Renal cortical epithelial cell (primary cell): ENCODE results near the gene ACAP2. TPM values are rescaled to one million over a fixed set of nuclear protein-coding genes. Genes with fewer than 3 reads are reported as not detected.
"Not testable (repeated sequence)": the region's sequence is repeated elsewhere in the genome, so short reads cannot be mapped to it uniquely, and the experiment has no call there.

ENCODE experiments used
- DNase-seq: peaks from one replicate; pipeline ENCODE4 v3.0.0-alpha.2; 2011; ENCODE audit warnings: low read depth
- total RNA-seq: library from RNA; depleted of rRNA; stranded (reverse); fragments of >200 nt; gene quantifications from 2 replicates; pipeline ENCODE4 v1.2.3, GENCODE V29; 2014

Gene ACAP2
- total RNA-seq, 1 donor from 2014 or later, result 45.6 TPM

DNA sequence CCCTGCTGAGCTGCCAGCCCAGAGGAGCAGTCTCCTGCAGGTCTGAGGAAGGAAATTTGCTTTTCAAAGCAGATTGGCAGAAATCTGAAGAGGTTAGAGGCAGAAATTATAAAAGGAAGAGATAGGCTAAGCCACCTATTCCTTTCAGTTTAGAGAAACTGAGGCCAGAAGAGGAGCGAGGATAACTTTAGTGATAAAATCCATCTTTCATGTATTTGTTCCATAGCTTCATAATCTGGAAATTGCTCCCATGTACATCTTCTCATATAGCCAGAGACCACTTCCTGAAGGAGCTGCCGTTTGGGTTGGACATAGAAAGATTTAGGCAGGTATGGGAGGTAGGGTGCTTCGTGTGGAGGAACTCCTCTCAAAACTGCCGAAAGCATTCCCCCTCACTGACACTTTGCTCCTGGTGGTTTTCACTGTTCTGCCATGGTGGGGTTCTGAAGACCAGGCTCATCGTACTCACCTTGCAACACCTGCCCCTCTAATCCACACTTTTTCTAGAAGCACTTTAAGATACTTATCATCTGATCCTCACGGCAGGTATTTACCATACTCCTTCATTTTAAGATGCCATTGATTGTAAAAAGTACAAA, 670 bp upstream of the ACAP2 start:
- no peak for DNase-seq

DNA sequence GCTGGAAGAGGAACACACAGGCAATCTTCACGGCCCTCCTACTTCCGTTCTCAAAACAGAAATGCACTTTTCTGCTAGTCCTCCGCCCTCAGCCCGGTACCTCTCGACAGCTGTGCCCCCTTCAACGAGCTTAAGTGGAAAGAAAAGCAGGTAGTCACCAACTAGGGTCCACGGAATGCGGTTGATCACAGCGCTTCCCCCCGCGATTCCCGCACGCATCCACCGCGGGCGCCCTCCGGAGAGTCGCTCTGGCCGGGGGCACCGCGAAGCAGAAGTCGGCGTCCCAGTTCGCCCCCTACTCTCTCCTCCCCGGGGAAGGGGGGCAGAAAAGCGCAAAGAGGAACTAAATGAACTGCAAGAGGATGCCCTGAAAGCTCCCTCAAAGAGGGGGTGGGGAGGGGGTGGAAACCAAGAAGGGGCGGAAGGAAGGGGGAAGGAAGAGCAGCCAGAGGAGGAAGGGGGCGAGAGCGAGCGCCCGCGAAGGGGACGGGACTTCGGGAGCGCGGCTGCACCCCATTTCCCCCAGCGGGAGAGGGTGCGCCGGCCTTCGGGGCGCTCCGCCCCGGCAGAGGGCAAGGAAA, 738 bp downstream of the ACAP2 start:
- DNase-seq, result peak; percentile 26

DNA sequence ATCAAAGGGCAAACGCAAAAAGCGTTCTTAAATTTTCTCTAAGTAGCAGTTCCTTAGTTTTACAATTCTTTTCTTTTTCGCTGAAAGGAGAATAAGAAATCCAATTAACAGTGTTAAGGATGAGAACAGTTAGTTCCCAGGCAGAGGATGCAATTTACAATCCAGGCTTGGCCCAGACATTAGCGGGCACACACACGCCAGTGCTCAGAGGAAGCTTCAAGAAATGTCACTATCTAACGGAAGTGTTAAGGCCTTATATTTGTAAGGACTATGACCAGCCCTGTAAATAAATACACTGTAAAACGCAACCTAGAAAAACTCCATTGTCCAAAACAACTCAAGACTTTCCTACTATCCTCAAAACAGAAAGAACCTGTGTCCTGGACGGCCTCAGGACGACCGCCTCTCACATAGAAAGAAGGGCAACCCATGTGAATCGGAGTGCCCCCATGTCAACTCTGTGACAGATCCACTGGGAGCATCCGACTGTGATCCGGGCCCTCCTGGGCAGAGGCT, 1.3 kb downstream of the ACAP2 start:
- peak; percentile 7 for DNase-seq

DNA sequence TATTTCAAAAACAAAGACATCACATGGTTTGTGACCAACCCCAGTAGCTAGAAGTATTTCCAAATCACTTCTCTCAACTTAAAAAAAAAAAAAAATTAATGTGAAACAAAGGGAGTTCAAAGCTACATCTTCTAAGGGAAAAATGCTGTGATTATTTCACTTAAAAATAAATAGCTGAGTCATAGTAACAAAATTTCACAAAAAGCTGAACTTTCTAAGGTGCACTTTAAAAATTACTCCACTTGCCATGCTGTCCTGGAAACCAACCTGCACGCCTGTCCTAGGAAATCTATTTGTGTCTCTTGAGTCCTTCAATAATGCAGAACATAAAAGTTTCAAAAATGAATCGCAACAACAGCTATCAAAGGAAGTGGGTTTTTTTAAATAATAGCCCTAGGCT, 1.8 kb downstream of the ACAP2 start:
- peak; percentile 6 for DNase-seq

DNA sequence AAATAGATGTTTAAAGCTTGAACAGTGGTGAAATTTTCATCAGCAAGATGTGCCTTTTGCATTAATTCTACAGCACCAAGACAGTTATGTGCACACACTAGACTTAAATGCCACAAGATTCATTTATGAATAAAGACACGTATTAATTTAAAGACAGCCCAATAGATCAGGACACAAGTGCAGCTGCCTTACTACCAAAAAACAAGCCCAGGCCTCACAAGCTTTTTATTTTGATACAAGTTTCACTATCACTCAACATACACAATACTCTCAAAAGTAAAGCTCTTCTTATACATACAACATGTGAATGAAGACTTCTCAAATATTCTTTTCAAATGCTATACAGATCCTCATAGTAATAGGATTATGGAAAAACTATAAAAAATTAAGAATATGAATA, 2.4 kb downstream of the ACAP2 start:
- DNase-seq, result no peak

DNA sequence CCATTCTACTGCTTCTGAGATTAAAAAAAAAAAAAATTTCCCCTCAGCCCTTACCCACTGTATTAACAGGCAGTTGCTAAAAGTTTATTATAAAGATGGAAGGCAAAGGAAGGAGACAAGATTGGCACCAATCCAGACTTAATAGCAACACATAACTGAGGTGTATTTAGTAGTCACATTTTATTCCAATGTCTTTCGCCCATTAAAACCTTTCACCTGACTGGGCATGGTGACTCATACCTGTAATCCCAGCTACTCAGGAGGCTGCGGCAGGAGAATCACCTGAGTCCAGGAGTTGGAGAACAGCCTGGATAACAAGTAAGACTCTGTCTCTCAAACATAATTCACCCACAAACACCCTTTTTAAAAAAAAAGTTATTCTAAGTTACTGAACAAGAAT, 4.4 kb downstream of the ACAP2 start:
- peak; percentile 62 for DNase-seq

DNA sequence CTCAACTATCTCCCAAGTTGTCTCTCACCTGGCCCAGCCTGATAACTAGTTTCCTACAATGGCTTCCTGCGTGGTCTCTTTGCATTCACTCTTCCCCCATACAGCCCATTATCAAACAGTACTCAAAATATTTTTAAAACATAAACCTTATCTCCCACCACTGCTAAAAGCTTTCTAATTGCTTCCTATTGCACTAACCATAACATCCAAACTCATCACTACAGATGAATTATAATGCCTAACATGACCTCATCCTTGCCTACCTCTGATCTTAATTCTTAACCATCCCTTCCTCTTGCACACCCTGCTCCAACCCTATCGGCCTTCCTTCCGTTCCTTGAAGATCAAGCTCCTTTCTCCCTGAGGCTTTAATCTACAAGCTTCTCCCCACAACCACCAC, 17.0 kb downstream of the ACAP2 start:
- DNase-seq, result no peak

DNA sequence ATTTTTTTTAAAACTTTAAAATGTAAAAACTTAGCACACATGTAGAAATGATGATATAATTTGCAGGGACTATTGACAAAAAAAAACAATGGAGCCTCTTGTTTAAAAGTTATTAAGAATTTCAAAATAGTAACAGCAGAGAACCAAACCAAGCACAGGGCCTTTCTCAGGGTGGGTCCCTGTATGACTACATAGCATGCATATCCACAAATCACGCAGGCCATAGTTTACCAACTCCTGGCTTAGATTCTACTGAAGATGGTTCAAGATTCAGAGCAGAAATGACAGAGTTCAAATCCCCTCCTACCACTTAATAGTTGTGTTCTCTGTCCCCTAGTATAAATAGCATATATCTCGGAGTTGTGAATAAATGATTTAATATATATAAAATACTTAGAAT, 19.0 kb downstream of the ACAP2 start:
- no peak for DNase-seq

DNA sequence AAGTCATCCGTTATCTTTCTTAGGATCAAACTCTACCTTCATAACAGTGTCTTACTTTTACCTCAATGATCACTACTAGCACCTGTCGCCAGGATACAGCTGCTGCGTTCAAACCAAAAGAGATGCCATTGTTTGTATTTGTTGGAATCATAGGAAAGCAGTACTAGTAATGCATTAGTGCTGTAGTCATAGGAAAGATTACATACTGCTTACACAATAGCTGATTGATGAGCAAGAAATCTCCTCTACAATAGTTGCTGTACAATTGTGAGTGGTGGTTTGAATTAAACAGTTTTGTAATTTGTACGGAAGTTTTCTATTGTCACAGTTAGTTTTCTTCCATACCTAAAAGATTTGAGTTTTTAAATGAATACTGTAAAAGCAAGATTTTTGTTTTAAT, 21.4 kb downstream of the ACAP2 start:
- DNase-seq, result no peak

DNA sequence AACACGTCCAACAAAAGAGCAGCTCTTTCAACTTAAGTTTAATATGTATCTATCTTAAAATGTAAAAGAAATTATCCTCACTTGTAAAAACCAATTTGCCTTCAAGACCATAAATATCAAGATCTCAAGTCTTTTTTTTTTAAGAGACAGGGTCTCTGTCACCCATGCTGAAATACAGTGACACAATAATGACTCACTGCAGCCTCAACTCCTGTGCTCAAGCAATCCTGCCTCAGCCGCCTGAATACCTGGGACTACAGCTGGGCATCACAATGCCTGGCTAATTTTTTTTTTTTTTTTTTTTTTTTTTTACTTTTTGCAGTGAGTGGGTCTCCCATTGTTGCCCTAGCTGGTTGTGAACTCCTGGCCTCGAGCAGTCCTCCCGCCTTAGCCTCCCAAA, 26.0 kb downstream of the ACAP2 start:
- peak; percentile 11 for DNase-seq

DNA sequence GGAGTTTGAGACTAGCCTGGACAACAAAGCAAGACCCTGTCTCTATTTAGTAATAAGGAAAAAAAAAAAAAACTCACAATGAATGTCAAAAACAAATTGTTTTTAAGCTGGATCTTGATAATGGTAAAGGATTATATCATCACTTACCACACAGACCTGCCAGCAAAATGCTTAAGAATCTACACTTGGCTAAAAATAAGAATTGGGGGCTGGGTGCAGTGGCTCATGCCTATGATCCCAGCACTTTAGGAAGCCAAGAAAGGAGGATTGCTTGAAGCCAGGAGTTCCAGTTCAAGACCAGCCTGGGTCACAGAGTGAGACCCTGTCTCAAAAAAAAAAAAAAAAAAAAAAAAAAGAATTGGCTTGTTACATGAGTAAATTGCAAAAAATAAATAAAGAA, 31.0 kb downstream of the ACAP2 start:
- no peak for DNase-seq

DNA sequence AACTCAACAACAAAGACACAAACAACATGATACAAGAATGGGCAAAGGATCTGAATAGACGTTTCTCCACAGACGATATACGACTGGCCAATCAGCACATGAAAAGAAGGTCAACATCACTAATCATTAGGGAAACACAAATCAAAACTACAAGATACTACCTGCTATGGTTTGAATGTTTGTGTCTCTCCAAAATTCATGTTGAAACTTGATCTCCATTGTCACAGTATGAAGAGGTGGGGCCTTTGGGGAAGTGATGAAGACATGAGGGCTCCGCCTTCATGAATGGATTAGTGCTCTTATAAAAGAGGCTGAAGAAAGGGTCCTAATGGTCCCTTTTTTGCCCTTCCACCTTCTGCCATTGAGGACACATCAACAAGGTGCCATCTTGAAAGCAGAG, 32.3 kb downstream of the ACAP2 start:
- DNase-seq, result no peak

DNA sequence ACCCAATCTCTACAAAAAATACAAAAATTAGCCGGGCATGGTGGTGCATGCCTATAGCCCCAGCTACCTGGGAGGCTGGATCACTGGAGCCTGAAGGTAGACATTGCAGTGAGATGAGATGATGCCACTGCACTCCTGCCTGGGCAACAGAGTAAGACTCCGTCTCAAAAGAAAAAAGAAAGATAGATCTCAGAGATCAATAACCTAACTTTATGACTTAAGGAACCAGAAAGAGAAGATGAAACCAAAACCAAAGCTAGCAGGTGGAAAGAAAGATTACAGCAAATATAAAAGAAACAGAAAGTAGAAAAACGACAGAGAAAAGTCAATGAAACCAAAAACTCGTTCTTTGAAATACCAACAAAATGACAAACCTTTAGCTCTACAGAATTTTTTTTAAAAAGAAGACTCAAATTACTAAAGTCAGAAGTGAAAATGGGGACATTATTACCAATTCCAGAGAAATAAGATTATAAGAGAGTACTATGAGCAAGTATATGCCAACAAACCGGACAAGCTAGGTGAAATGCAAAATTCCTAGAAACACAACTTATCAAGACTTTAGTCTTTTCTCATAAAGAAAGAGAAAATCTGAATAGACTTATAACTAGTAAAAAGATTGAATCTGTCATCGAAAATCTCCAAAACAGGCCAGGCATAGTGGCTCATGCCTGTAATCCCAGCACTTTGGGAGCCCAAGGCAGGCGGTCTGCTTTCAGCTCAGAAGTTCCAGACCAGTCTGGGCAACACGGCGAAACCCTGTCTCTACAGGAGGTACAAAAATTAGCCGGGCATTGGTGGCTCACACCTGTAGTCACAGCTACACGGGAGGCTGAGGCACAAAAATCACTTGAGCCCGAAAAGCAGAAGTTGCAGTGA, 35.0 kb downstream of the ACAP2 start:
- no peak for DNase-seq

DNA sequence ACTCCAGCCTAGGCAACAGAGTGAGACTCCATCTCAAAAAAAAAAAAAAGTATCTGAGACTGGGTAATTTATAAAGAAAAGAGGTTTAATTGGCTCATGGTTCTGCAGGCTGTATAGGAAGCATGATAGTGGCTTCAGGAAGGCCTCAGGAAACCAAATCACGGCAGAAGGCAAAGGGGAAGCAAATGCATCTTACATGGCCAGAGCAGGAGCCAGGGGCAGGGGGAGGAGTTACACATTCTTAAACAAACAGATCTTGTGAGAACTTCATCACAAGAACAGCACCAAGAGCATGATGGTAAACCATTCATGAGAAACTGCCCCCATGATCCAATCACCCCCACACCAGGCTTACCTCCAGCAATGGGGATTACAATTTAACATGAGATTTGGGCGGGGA, 37.2 kb downstream of the ACAP2 start:
- DNase-seq, result no peak

DNA sequence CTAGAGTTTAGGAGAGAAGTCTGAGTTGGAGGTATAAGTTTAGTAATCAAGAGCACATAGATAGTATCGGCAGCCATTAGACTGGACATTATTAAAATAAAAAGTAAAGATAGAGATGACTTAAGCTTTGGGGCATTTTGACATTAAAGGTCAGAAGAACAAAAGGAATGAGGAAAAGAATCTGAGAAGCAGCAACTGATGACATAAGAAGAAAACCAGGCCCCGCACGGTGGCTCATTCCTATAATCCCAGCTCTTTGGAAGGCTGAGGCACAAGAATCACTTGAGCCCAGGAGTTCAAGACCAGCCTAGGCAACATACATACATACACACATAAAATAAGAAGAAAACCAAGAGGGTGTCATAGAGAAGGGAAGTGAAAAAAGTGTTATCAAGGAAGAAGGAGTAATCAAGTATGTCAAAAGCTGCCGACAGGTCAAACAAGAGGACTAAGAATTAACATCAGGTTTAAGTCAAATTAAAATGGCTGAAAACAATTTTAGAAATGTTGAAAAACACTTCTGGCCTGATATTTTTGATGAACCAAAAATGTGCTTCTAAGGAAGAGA, 38.9 kb downstream of the ACAP2 start:
- no peak for DNase-seq

DNA sequence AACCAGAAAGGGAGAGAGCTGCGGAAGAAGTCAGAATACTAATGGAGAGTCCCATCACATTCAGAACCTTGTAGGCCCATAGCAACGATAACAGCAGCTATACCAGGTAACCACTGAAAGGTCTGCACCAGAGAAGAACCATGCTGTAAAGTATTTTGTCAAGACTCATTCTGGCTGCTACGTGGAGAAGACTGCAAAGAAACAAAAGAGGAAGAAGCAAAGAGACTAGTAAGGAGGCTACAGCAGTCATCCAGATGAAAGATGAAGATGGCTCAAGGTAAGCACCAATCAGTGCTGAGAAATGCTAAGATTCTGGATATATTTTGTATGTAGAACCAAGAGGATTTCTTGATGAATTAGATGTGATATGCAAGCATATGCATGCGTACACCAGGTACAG, 39.6 kb downstream of the ACAP2 start:
- DNase-seq, result no peak

DNA sequence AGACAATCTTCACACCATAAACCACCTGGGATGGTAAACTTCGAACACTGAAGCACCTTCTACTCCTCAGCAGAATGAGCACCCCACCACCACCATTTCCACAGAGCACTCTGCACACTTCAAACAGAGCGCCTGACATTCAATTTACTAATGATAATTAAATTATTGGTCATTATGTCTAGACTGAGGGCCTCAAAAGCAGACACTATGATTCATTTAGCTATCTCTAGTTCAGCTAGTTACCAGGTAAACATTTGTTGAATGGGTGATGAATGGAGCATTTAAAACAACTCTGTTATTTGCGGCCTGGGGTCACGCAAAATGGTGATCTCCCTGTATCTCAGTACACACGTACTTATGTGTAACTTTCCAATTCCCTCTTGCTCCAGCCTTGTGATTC, 40.9 kb downstream of the ACAP2 start:
- no peak for DNase-seq

DNA sequence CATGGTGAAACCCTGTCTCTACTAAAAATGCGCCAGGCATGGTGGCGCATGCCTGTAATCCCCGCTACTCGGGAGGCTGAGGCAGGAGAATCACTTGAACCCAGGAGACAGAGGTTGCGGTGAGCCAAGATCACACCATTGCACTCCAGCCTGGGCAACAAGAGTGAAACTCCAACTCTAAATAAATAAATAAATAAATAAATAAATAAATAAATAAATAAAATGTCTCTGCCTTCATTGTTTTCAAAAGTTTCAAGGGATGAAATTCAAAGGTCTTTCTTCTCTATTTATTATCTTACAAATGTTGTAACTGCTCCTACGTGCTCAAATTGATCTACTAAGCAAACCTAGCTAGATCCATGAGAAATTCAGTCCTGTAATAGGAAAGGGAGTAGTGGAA, 44.4 kb downstream of the ACAP2 start:
- not testable (repeated sequence) for DNase-seq

DNA sequence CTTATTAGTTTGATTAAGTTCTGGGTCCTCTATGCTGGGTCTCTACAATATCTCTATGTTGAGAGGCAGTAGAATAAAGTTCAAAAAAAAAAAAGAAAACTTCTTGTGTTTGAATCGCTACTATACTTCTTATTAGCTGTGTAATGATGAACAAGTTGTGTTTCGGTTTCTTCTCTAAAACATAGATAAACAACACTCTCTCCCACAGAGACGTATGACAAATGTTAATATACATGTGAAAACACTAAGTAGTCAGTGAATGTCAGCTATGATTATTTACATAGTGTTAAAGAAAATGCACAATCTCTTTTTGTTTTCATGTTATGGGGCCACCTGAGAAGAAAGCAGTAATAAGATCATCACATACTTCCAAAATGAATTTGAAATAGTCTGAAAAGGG, 45.3 kb downstream of the ACAP2 start:
- DNase-seq, result no peak

DNA sequence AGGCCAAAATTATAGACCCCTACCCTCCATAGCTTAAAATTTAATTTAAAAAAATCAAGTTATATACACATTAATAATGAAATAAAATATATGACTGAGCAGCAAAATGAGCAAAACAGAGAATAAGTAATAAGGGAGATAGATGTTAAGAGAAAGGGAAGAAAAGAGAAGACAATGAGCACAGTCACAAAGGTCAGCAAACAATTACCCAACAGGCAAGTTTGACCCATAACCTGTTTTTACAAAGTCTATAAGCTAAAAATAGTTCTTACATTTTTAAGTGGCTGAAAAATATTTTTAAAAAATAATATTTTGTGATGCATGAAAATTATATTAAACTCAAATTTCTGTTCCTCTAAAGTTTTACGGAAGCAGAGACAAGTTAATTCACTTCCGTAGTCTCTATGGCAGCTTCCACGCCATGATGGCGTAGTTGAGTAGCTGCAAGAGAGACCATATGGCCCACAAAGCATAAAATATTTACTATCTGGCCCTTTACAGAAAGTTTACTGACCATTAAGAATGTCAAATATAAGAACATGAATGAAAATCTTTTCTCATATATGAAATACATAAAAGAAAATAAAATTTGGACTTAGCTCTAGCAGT, 47.5 kb downstream of the ACAP2 start:
- DNase-seq, result no peak

DNA sequence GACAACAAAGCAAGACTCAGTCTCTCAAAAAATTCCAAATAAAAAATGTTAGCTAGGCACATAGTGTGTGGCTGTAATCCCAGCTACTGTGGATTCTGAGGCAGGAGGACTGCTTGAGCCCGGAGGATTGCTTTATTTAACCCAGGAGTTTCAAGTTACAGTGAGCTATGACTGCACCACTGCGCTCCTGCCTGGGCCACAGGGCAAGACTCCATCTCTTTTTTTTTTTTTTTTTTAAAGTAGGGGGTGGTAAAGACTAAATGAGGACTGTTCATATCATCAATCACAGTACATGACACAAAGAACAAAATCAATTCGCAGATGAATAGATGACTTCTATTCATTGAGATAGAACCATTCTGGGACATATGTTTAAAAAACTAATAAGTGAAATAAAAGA, 48.1 kb downstream of the ACAP2 start:
- no peak for DNase-seq

DNA sequence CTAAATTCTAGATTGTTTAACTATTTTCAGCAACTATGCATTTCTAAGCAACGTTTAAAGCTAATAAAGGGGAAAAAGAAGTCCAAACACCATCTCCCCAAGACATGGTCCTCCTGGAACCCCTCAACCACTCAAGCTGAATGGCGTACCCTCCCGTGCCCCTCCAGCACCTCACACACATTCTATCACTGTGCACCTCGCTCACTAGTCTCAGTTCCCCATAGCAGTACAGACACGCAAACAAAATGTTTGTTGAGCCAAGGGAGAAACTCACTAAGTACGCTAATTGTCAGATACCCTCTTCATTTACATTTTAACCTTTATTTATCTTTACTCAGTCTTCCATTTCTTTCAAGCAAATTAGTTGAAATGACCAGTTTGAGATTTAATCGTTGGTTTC, 48.8 kb downstream of the ACAP2 start:
- no peak for DNase-seq
